HG02973 (cell line): ENCODE results near the gene UGT1A7.
"Not testable (repeated sequence)": the region's sequence is repeated elsewhere in the genome, so short reads cannot be mapped to it uniquely, and the experiment has no call there.

Experiments used
- ATAC-seq: cut with Tn5 transposase; IDR thresholded peaks from one replicate; pipeline ENCODE4 v1.9.1; 2021; ENCODE audit warnings: moderate library complexity; ENCODE audit not compliant: unreplicated experiment

UGT1A7 gene

GRCh38 chr2:233681521-233682099 is at the start of gene UGT1A7:
Gene UGT1A7, plus strand, starts transcription at chr2:233681901. Its CDS starts 37 bp downstream, at chr2:233681938.
- ATAC-seq: no peak

- not testable (repeated sequence) for ATAC-seq
Measured at GRCh38 chr2:233636306-233636705, 45.4 kb upstream of the UGT1A7 start, which contains the start of gene UGT1A10. Gene UGT1A10, plus strand, starts transcription at chr2:233636448. Its CDS starts 75 bp downstream, at chr2:233636523.

- no peak for ATAC-seq
Measured at GRCh38 chr2:233638836-233639235, 42.9 kb upstream of the UGT1A7 start.

GRCh38 chr2:233639860-233640259 is 41.8 kb upstream of the UGT1A7 start:
- no peak for ATAC-seq

GRCh38 chr2:233643128-233643527 is 38.6 kb upstream of the UGT1A7 start:
- ATAC-seq: no peak

- not testable (repeated sequence) for ATAC-seq
Measured at GRCh38 chr2:233646033-233646432, 35.7 kb upstream of the UGT1A7 start.

- no peak for ATAC-seq
Measured at GRCh38 chr2:233650981-233651380, 30.7 kb upstream of the UGT1A7 start.

GRCh38 chr2:233651430-233651829 is 30.3 kb upstream of the UGT1A7 start:
- ATAC-seq: no peak

GRCh38 chr2:233654501-233654900 is 27.2 kb upstream of the UGT1A7 start:
- no peak for ATAC-seq

- no peak for ATAC-seq
Measured at GRCh38 chr2:233655043-233655442, 26.7 kb upstream of the UGT1A7 start.

GRCh38 chr2:233655943-233656342 is 25.8 kb upstream of the UGT1A7 start:
- ATAC-seq: not testable (repeated sequence)

- ATAC-seq: no peak
Measured at GRCh38 chr2:233656443-233656842, 25.3 kb upstream of the UGT1A7 start.

GRCh38 chr2:233658610-233659009 is 23.1 kb upstream of the UGT1A7 start:
- no peak for ATAC-seq

- ATAC-seq: no peak
Measured at GRCh38 chr2:233663911-233664310, 17.8 kb upstream of the UGT1A7 start.

GRCh38 chr2:233668605-233669260 is 13.0 kb upstream of the UGT1A7 start:
- ATAC-seq: no peak

GRCh38 chr2:233671290-233672161 is 10.2 kb upstream of the UGT1A7 start, which contains the start of gene UGT1A9:
Gene UGT1A9, plus strand, starts transcription at chr2:233671898. Its CDS starts 37 bp downstream, at chr2:233671935.
- ATAC-seq: no peak

GRCh38 chr2:233672886-233673285 is 8.8 kb upstream of the UGT1A7 start:
- no peak for ATAC-seq

GRCh38 chr2:233673896-233674295 is 7.8 kb upstream of the UGT1A7 start:
- ATAC-seq: no peak

- no peak for ATAC-seq
Measured at GRCh38 chr2:233674314-233674713, 7.4 kb upstream of the UGT1A7 start.

GRCh38 chr2:233674995-233675394 is 6.7 kb upstream of the UGT1A7 start:
- ATAC-seq: no peak

GRCh38 chr2:233676046-233676445 is 5.7 kb upstream of the UGT1A7 start:
- no peak for ATAC-seq

- ATAC-seq: no peak
Measured at GRCh38 chr2:233679196-233679595, 2.5 kb upstream of the UGT1A7 start.
